ENCODE measurements around the gene ITPA. TPM values are rescaled to one million over a fixed set of nuclear protein-coding genes. Genes with fewer than 3 reads are reported as not detected.

The ITPA gene
- total and polyA plus RNA-seq, 2 of the 13 experiments (the other 11 are each of a cell fraction or from before 2014, with no cell fraction given) = 60.1 to 103 TPM

DNA sequence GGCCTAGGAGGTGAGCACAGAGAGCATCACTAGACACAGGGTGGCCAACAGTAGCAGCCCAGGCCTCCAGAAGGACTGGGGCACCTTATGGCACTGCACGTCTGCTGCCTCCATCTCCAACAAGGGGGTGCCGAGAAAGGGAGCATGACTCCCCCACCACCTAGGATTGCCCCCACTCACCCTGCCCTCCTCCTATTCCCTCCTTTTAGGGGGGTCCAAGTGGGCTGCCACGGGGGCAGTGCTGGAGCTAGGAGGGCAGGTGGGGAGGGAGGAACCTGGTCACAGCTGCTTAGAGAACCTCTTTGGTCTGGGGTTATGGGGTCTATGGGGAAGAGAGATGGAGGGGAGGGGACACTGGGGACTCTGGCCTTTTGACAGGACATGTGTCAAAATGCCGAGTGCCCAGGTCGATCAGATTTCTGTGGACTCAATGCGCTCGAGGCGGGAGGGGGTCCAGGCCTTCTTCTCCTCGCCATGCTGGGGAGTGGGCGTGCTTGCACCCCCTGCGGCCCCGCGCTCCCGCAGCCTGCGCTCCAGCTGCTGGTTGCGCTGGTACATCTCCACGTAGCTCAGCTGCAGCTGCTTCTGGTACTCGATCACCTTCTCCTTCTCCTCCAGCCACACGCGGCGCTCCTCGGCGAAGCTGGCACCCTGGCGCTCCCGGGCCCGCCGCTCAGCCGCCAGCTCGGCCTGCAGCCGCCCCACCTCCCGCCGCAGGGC is 45.1 kb upstream of the ITPA start:
- 97% methylated on average over 32 of the region's 32 CpGs for WGBS (ENCODE audit: low lambda C conversion rate)
- ChIA-PET CTCF (ENCODE audit: low intra/inter-chr PET ratio, low total read pairs) (no interaction called here), POLR2A (interaction anchor here (0.5 to 1.6 kb wide), 2 partner anchors 26 to 41 kb away, joined by 3 to 5 read pairs; no protein-coding TSS in a partner anchor)
- peaks cover 2% of the 10 kb centered on the region for H4K20me1 ChIP-seq (ENCODE audit: insufficient read depth, low read length)
- H3K79me2 ChIP-seq (ENCODE audit: insufficient read depth, low read length) = peaks cover 7% of the 10 kb centered on the region
- intact Hi-C loops (cut with micrococcal nuclease; ENCODE audit: unreplicated experiment) = loop anchor here (10.0 kb wide), 1 partner anchor 81 kb away; no protein-coding TSS in a partner anchor
- no peak overlapping the region for H3K9ac ChIP-seq (ENCODE audit: insufficient read depth, low read depth, low read length)
- no peak overlapping the region for H3K4me3 ChIP-seq (replicated peaks in 1 of 3; ENCODE audit: insufficient read depth in 1 of 3, low read depth in 2 of 3, low read length in 3 of 3)
- no peaks in the 10 kb centered on the region for H3K36me3 ChIP-seq (replicated peaks in 1 of 2; ENCODE audit: control insufficient read depth in 1 of 2, insufficient read depth in 2 of 2, low read length in 2 of 2)
- H3K27ac ChIP-seq (ENCODE audit: extremely low read length, insufficient read depth, low read length) = no peak overlapping the region
- no peaks in the 10 kb centered on the region for H3K9me3 ChIP-seq (ENCODE audit: low read length)
- BruUV-seq (replicated peaks) = no TSS peak
- no peak for ATAC-seq
- H3K27me3 ChIP-seq (ENCODE audit: control insufficient read depth in 1 of 2, insufficient read depth in 2 of 2, low read length in 2 of 2) = no peaks in the 10 kb centered on the region; a peak in 1 of 5 replicates
- TF ChIP-seq NCOR1 (IDR thresholded peaks at IDR 0.05; ENCODE audit: borderline replicate concordance, low read length) = no peak
- TF ChIP-seq, protein P1, sequence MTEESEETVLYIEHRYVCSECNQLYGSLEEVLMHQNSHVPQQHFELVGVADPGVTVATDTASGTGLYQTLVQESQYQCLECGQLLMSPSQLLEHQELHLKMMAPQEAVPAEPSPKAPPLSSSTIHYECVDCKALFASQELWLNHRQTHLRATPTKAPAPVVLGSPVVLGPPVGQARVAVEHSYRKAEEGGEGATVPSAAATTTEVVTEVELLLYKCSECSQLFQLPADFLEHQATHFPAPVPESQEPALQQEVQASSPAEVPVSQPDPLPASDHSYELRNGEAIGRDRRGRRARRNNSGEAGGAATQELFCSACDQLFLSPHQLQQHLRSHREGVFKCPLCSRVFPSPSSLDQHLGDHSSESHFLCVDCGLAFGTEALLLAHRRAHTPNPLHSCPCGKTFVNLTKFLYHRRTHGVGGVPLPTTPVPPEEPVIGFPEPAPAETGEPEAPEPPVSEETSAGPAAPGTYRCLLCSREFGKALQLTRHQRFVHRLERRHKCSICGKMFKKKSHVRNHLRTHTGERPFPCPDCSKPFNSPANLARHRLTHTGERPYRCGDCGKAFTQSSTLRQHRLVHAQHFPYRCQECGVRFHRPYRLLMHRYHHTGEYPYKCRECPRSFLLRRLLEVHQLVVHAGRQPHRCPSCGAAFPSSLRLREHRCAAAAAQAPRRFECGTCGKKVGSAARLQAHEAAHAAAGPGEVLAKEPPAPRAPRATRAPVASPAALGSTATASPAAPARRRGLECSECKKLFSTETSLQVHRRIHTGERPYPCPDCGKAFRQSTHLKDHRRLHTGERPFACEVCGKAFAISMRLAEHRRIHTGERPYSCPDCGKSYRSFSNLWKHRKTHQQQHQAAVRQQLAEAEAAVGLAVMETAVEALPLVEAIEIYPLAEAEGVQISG (CRISPR knock-in tag; IDR thresholded peaks at IDR 0.05) = 0 out of 2 replicates have a peak, but pooled peaks have one; percentile 3
- TF ChIP-seq ZBTB3 (CRISPR knock-in tag; IDR thresholded peaks at IDR 0.05; ENCODE audit: borderline replicate concordance, low read depth) = no peak
- TF ChIP-seq ZNF441 (CRISPR knock-in tag; IDR thresholded peaks at IDR 0.05; ENCODE audit: borderline replicate concordance) = no peak
- no peak for FAIRE-seq
- no peak for DNase-seq (ENCODE audit: low spot score)
- H2AFZ ChIP-seq (ENCODE audit: low read length) = no peak overlapping the region
- H3K4me1 ChIP-seq (ENCODE audit: insufficient read depth, low read length) = peaks cover 65% of the 10 kb centered on the region
- in situ Hi-C loops (cut with HindIII; ENCODE audit: extremely low pct_ligation_motif_present, low pct_unique_long_range_greater_than_20kb) = no loop called here
- no peak overlapping the region for H3K4me2 ChIP-seq (ENCODE audit: low read depth, low read length)

Measured in HepG2 (cell line).